BLaER1 (cell line): Measurements from ENCODE around the gene GNAO1.
A peak's percentile ranks its signal among the peaks of the same experiment; 100 is the strongest.

ENCODE experiments used
- H3K27ac ChIP-seq: shearing (Covaris generic); formaldehyde crosslinking; 2 replicates; pipeline ENCODE4 v1.8.1; 2022
- H3K27me3 ChIP-seq: shearing (Covaris generic); formaldehyde crosslinking; 2 replicates; pipeline ENCODE4 v1.8.1; 2022
- H3K36me3 ChIP-seq: shearing (Covaris generic); formaldehyde crosslinking; 2 replicates; pipeline ENCODE4 v1.8.1; 2022
- H3K4me1 ChIP-seq: shearing (Covaris generic); formaldehyde crosslinking; 2 replicates; pipeline ENCODE4 v1.8.1; 2022
- H3K4me2 ChIP-seq: shearing (Covaris generic); formaldehyde crosslinking; 2 replicates; pipeline ENCODE4 v1.8.1; 2022
- H3K4me3 ChIP-seq: shearing (Covaris generic); formaldehyde crosslinking; 2 replicates; pipeline ENCODE4 v1.8.1; 2022
- H3K9ac ChIP-seq: shearing (Covaris generic); formaldehyde crosslinking; 2 replicates; pipeline ENCODE4 v1.8.1; 2022
- H3K9me3 ChIP-seq: shearing (Covaris generic); formaldehyde crosslinking; 2 replicates; pipeline ENCODE4 v1.8.1; 2022
- H4K20me1 ChIP-seq: shearing (Covaris generic); formaldehyde crosslinking; 2 replicates; pipeline ENCODE4 v1.8.1; 2022
- Cebpa-rat ChIP-seq: shearing (Covaris generic); IDR thresholded peaks from 2 replicates; pipeline ENCODE4 v1.8.1; 2022

The GNAO1 gene

DNA sequence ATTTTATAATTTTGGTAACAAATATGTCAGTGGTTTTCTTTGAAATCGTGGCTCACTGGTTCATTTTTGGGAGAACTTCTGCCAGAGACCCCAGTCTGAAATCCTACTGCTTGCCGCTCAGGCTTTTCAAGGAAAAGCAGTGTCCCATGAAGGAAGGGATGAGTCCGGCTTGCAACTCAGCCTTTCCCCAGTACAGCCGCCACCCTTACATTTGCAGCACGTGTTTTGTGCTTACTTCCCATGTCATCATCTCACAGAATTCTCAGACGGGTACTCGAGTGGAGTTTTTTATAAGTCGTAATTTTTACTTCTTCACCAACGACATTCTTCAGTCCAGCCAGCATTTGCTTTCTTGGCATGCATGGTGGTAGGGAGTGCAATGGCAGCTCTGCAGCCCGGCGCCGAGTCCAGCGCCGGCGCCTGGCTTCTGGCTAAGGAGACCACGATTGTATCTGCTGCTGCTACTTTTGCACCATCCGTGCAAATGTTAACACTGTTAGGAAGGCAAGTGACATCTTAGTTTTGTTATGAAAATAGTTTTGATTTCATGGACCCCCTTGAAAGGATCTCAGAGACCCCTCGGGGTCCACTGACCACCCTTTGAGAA is 123.1 kb downstream of the GNAO1 start:
- no peaks in the 10 kb centered on the region for H3K36me3 ChIP-seq
- H3K27ac ChIP-seq, result no peak overlapping the region
- H3K9ac ChIP-seq, result no peak overlapping the region
- peaks cover 20% of the 10 kb centered on the region for H3K4me1 ChIP-seq
- H3K4me3 ChIP-seq, result no peak overlapping the region
- H3K9me3 ChIP-seq, result no peaks in the 10 kb centered on the region
- no peaks in the 10 kb centered on the region for H4K20me1 ChIP-seq
- H3K27me3 ChIP-seq, result no peaks in the 10 kb centered on the region
- H3K4me2 ChIP-seq, result no peak overlapping the region
- no peak for TF ChIP-seq Cebpa-rat

DNA sequence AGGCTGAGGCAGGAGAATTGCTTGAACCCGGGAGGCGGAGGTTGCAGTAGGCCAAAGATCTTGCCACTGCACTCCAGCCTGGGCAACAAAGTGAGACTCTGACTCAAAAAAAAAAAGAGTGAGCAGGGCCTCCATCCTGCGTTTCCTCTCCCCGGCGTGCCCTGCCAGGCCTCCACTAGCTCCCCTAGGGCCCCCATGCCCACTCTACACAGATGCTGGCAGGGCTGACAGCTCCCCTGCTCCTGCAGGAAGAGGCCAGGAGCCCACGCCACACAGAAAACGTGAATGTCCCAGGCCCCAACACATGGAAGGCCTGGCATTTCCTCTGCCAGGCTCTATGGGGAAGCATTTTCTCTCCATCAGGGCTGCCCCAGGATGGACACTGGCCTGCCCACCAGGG is 124.7 kb downstream of the GNAO1 start:
- H3K27me3 ChIP-seq, result no peaks in the 10 kb centered on the region
- no peaks in the 10 kb centered on the region for H4K20me1 ChIP-seq
- H3K27ac ChIP-seq, result no peak overlapping the region
- peaks cover 36% of the 10 kb centered on the region for H3K4me1 ChIP-seq
- H3K4me3 ChIP-seq, result no peak overlapping the region
- H3K9me3 ChIP-seq, result no peaks in the 10 kb centered on the region
- TF ChIP-seq Cebpa-rat, result no peak
- no peak overlapping the region for H3K4me2 ChIP-seq
- no peak overlapping the region for H3K9ac ChIP-seq
- no peaks in the 10 kb centered on the region for H3K36me3 ChIP-seq

DNA sequence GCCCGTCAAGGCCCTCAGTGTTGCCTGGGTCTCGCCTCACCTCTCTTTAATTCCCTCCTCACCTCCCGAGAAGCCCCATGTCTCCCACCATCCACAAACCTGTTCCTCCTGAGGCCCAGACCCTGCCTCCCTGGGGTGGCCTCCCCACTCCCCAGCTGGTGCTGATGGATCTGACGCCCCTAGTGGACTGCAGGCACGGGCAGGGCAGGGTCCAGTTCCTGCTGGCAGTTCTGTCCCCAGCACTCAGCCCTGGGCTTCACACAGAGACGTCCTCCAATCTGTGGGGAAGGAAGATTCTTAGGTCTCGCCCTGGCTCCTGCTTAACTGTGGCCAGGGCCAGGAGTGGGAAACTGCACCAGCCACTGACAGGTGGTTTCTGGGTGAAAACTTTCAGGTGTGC is 125.3 kb downstream of the GNAO1 start:
- no peak for TF ChIP-seq Cebpa-rat
- H3K9ac ChIP-seq, result no peak overlapping the region
- H3K4me3 ChIP-seq, result no peak overlapping the region
- H3K4me1 ChIP-seq, result peaks cover 38% of the 10 kb centered on the region
- no peaks in the 10 kb centered on the region for H3K9me3 ChIP-seq
- H3K4me2 ChIP-seq, result no peak overlapping the region
- no peaks in the 10 kb centered on the region for H3K27me3 ChIP-seq
- no peaks in the 10 kb centered on the region for H4K20me1 ChIP-seq
- no peak overlapping the region for H3K27ac ChIP-seq
- no peaks in the 10 kb centered on the region for H3K36me3 ChIP-seq

DNA sequence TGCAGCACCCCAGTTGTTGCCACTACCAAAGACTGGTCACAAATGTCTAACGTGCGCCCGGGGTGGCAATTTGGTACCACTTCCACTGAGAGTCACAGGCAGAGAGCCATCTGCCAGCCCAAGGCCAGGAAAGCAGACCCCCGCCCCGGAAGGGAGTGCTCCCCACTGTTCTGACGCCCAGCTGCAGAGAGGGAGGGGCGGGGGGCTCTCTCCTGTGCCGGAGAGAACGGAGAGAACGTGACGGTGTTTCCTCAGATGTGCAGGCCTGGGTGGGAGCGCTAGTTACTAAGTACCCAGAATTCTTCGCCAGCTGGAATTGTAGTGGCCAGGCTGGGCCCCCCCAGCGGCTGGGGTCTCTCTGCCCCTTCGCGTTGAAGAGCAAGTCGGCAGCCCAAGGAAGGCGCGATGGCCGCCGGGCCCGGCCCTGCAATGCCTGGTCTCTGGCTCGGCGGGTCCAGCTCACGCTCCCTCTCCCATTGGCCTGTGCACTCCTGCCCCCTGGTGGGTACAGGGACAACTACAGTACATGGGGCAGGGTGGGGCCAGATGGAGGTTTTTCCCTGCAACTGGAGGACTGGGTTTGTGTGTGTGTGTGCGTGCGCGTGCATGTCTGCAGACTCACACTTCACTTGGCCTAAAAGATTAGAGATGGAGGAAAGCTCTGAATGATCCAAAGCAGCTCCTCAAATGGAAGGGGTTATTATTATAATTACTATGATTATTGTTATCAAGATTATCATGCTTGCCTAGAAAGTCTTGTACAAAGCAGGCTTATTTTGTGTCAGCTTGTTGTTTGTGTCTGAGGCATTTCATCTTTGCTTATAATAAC is 126.9 kb downstream of the GNAO1 start:
- H3K4me2 ChIP-seq, result peak overlapping the region; percentile 78
- TF ChIP-seq Cebpa-rat, result no peak
- H3K4me1 ChIP-seq, result peaks cover 30% of the 10 kb centered on the region
- no peaks in the 10 kb centered on the region for H4K20me1 ChIP-seq
- H3K9me3 ChIP-seq, result no peaks in the 10 kb centered on the region
- H3K27ac ChIP-seq, result no peak overlapping the region
- no peak overlapping the region for H3K4me3 ChIP-seq
- no peaks in the 10 kb centered on the region for H3K36me3 ChIP-seq
- H3K27me3 ChIP-seq, result no peaks in the 10 kb centered on the region
- H3K9ac ChIP-seq, result no peak overlapping the region

DNA sequence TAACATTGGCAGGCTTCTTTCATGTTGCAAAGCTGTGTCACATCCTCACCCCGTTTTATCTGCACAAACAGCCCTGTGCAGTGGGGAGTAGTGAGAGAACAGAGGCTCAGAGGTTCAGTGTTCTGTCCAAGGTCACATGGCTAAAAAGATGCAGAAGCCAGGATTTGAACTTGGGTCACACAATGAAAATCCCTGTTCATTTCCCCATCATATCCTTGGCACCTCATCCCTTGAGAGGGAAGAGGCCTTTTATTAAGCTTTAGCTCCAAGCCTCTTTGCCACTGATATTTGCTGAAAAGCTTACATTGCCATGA is 127.5 kb downstream of the GNAO1 start:
- no peak overlapping the region for H3K4me2 ChIP-seq
- no peaks in the 10 kb centered on the region for H3K27me3 ChIP-seq
- no peak for TF ChIP-seq Cebpa-rat
- no peaks in the 10 kb centered on the region for H3K9me3 ChIP-seq
- H4K20me1 ChIP-seq, result no peaks in the 10 kb centered on the region
- H3K27ac ChIP-seq, result no peak overlapping the region
- peaks cover 30% of the 10 kb centered on the region for H3K4me1 ChIP-seq
- H3K9ac ChIP-seq, result no peak overlapping the region
- no peak overlapping the region for H3K4me3 ChIP-seq
- no peaks in the 10 kb centered on the region for H3K36me3 ChIP-seq

DNA sequence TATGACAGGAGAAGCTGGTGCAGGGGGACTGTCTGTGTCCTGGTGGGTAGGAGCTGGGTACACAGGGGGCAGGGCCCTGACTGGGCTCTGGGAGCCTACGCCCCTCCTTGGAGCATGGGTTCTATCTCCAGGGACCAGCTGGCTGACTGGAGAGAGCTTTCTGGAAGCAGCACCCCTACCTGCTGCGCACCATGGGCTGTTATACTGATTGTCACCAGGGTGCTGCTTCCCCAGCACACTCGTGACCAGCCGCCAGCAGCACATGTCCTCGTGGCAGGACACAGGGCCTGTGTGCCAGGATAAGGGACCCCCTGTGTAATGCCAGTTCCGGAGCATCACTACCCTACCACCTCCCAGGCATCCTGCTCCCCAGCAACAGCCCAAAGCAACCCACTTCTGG is 128.1 kb downstream of the GNAO1 start:
- TF ChIP-seq Cebpa-rat, result no peak
- H3K36me3 ChIP-seq, result no peaks in the 10 kb centered on the region

DNA sequence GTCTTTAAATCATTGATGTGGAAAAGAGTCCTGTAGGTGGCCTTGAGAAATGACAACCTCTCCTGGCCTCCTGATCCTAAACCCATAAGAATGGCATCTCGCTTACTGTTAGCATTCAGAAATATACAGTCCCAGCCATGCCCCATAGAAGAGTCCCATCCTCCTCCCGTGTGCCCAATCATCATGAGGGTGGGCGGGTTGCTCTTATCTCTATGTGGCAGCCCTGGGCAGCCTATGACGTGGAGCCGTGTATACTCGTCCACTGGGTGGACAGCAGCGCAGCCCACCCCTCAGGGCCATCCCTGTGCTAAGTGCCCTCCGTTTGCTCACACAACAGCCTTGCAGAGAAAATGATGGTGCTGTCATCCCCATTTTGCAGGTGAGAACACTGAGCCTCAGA is 128.8 kb downstream of the GNAO1 start:
- no peak for TF ChIP-seq Cebpa-rat
- Histone ChIP-seq H3K36me3 (no peaks in the 10 kb centered on the region), H3K9me3 (no peaks in the 10 kb centered on the region), H3K4me1 (peaks cover 30% of the 10 kb centered on the region), H4K20me1 (no peaks in the 10 kb centered on the region), H3K4me2 (peak overlapping the region; percentile 83), H3K9ac (no peak overlapping the region), H3K27me3 (no peaks in the 10 kb centered on the region), H3K4me3 (no peak overlapping the region), H3K27ac (no peak overlapping the region)

More for the DNA sequence above, 128.1 kb downstream of the GNAO1 start:
- peaks cover 30% of the 10 kb centered on the region for H3K4me1 ChIP-seq
- no peaks in the 10 kb centered on the region for H3K9me3 ChIP-seq
- H3K9ac ChIP-seq, result no peak overlapping the region
- H3K4me3 ChIP-seq, result no peak overlapping the region
- H3K27me3 ChIP-seq, result no peaks in the 10 kb centered on the region
- H3K4me2 ChIP-seq, result no peak overlapping the region
- no peak overlapping the region for H3K27ac ChIP-seq
- H4K20me1 ChIP-seq, result no peaks in the 10 kb centered on the region

DNA sequence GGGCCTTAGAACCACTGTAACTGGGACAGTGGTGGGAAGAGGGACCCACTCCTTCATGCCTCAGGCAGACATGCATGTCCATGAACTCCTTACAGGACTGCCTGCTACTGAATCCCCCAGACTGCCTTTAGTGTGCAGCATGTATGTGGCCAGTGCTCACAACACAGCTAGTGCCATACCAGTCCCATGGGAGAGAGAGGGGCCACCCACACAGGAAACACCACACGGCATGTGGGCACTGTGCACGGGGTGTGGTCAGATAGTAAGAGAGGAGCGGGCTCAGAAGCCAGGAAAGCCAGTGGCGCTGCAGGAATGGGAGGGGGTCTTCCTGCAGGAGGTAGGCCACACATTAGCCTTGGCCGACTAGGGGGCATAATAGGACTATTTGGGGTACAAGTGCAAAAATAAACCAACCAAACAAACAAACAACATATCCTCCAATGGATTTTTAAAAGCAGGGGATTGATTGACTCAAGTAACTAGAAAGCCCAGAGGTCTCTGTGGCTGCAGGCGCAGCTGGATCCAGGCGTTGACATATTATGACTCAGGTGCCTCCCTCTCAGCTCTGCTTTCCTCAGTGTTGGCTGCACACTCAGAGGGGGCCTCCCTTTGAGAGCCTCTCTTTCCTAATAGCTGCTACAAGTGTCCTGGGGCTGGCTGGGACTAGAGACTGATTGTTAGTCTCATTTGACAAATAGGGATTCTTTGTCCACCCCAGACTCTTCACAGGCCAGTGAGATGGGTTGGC is 129.7 kb downstream of the GNAO1 start:
- Histone ChIP-seq H3K4me1 (peaks cover 34% of the 10 kb centered on the region), H3K27me3 (no peaks in the 10 kb centered on the region), H3K9me3 (no peaks in the 10 kb centered on the region), H3K36me3 (no peaks in the 10 kb centered on the region), H3K9ac (no peak overlapping the region), H3K27ac (no peak overlapping the region), H3K4me3 (no peak overlapping the region), H4K20me1 (no peaks in the 10 kb centered on the region), H3K4me2 (peak overlapping the region; percentile 83)
- TF ChIP-seq Cebpa-rat, result no peak

DNA sequence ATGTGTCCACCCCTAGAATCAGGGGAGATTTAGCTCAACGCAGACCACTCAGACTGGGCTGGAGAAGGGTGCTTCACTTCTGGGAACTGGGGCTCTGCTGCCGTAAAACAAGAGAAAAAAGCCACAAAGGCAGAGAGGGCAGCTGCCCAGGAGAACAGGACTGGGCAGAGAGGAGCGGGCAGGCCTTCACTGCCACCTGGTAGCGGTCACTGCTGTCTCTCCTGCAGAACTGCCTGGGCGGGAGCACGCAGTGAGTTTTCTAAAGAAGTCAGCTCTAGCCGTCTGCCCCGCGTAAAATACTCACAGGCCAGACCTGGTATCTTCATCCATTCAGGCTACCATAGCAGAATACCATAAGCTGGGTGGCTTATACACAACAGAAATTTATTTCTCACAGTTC is 130.3 kb downstream of the GNAO1 start:
- Histone ChIP-seq H3K27me3 (no peaks in the 10 kb centered on the region), H3K9ac (no peak overlapping the region), H3K27ac (no peak overlapping the region), H3K36me3 (no peaks in the 10 kb centered on the region), H3K9me3 (no peaks in the 10 kb centered on the region), H4K20me1 (no peaks in the 10 kb centered on the region), H3K4me2 (peak overlapping the region; percentile 83), H3K4me3 (no peak overlapping the region), H3K4me1 (peaks cover 40% of the 10 kb centered on the region)
- no peak for TF ChIP-seq Cebpa-rat

DNA sequence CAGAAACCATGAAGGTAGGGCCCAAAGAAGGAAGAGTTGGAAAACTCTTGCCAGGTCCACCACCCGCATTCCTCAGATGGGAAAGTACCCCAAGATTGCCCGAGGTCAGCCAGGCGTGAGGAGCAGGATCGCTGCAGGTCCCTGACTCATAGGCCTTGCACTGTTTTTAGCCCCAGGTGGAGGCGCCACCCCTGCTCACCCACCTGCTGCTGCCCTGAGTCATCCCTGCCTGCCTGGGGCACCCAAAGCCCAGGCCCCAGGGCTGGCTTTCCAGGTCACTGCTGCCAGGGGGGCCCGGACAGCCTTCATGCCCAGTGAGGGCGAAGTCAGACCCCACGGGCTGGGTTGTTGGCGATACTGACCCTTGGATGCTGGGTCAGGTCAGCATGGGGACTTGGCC is 133.1 kb downstream of the GNAO1 start:
- Histone ChIP-seq H4K20me1 (no peaks in the 10 kb centered on the region), H3K4me1 (peaks cover 45% of the 10 kb centered on the region), H3K36me3 (no peaks in the 10 kb centered on the region), H3K9me3 (no peaks in the 10 kb centered on the region), H3K4me3 (no peak overlapping the region), H3K27me3 (no peaks in the 10 kb centered on the region), H3K9ac (no peak overlapping the region), H3K4me2 (no peak overlapping the region), H3K27ac (no peak overlapping the region)
- no peak for TF ChIP-seq Cebpa-rat
